ENCODE results near the gene TMPRSS6.

Gene TMPRSS6

DNA sequence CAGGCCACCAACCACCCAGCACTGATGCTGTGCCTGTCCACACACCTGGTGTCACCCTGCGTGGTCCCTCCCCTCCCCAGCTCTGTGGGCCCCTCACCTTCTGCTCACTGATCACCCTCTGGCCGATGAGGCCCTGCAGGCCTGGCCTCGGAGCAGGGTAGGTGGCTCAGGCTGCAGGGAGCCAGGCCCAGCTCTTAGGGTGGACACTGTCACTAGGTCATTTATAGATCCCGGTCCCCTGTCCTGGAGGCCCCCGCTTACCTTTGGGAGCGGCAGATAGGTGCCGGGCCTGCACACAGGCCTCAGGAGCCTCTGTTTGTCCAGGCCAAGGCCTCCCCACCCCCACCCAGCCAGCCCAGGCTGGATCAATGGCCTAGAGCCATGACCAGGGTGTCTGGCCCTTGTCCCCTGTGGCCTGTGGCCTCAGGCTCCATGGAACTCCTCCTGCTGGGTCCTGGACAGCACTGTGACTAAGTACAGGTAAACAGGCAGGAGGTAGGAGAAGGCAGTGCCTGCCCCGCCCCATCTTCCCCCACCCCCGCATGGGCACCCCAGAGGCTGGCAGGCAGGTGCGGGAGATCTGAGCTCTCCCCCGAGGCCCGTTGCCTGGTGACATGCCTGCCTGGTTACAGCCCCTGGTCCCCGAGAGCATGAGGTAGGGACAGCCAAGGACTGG lies at the start of gene TMPRSS6:
Gene TMPRSS6, minus strand, starts transcription at position 472 of the 676 bp plus-strand sequence. CDS start 6,296 bp downstream, outside the sequence.
- DNase-seq (ENCODE audit: low read depth), result no peak

DNA sequence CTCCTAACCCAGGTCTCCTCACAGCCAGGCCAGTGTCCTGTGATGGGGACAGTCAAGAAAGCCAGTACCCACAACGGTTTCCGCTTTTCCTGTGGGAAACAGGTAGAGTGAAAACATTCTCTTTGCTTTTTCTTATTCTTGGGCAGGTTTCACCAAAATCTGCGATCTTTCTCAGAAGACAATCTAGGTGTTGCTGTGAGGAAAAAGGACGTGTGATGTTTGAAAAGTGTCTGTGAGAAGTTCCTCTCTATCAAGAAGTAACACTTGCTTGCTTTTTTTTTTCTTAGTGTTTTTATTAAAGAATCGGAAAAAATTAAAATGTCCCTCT lies 49.4 kb upstream of the TMPRSS6 start:
- DNase-seq (ENCODE audit: low read depth), result no peak

DNA sequence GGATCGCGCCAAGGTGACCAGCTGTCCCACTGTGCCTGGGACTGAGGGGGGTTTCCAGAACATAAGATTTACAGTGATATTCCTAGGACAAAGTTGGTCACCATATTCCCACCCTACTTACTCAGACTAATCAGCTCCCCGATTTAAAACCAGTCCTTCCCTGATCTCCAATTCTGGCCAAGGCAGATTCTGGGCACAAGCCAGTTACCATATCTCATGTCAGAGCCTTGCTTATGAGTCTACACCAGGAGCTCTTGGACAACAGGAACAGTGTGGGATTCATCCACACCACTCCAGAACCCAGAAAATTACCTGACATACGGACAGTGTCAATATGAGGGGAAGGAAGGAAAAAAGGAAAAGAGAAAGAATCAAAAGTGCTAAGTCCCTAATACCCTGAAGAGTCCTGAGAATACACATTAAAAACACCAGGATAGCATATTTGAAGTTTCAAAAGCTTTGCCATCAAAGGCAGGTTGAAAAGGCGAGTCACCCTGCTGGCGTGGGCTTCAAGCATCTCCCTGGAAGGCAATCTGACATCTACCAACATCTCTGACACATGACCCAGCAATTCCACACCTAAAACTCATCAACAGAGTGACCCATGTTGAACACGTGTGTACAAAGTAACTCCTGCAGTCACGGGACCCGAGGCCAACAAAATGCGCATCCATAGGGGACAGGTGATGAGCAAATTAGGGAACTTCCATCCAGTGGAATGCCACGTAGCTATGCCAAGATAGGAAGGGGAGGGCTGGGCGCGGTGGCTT lies 48.2 kb upstream of the TMPRSS6 start:
- no peak for DNase-seq (ENCODE audit: low read depth)

DNA sequence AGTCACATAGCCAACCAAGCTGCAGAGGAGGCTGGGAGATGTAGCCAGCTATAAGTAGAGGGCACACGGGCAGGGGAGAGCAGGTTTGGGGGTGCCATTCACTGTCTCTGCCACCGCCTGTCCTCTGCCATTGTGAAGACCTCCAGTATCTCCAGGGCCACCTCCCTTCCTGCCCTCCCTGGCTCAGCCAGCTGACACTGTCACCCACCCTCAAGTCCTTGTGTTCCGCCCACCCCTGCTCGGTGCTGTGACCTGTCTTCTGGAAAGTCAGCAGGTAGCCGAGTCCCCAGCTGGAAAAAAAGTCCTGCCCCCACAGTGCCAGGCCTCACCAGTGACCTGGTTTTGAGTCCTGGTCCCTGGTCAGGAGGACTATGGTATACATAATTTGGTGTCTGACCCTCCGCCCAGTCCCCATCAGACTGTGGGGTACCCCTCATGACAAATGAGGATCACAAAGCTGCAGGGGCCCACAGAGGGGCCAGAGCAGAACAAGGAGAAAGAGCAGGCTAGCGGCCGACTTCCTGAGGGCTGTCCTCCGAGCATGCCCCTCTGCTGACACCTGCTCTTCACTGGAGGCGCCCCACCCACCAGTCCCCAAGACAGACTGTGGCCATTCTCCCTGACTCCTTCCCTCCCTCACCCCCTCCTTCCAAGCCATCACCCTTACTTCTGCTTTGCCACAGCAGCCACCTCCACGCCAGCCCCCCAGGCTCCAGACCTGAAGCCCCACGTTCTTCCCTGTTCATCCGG lies 47.3 kb upstream of the TMPRSS6 start:
- no peak for DNase-seq (ENCODE audit: low read depth)

DNA sequence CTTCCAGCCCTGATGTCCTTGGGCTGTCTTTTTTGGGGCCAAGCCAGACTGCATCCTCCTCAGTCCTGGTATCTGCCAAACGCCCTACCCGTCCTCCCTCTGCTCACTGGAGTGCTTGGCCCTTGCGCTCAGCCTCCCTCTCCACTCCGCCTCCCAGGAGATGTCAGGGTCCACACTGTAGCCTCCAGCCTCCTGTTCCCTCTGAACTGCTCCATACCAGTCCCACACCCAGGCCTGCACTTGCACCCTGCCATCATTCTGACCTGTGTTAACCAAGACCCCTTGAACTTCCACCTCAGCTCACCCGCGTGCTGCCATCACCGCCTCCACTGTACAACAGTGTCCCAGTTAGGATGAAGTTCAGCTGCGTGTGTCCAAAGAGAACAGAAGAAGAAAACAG lies 46.5 kb upstream of the TMPRSS6 start:
- DNase-seq (ENCODE audit: low read depth), result no peak

DNA sequence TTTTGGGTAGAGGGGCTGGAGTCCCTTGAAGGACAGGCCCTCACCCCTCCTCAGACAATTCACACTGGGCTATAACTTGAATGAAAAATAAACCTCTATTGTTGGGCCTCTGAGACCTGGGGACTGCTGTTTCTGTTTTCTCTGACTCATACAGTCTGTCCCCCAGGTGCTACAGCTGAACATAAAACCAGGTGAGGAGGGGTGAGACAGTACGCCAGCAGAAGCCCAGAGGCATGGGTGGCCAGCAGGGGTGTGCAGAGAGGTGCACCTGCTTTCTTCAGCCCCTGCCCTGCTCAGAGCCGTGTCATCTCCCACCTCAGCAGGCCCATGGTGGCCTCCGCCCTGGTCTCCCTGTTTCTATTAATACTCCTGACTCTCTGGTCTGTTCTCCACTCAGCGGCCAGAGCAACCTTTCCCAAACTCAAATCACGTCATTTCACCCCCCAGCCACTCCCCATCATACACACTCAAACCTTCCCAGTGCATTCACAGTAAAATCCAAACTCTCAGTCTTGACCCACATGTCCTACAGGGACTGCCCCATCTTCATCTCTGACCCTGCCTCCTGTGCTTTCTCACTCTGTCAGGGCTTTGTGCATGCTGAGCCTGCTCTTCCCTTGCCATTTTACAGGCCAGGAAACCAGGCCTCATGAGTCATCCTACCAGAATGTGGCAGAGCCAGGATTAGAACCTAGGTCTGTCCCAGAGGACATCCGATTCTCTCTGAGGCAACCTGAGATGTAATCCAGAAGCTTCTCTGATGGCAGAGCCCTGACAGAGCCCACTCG lies 45.6 kb upstream of the TMPRSS6 start:
- DNase-seq (ENCODE audit: low read depth), result no peak

DNA sequence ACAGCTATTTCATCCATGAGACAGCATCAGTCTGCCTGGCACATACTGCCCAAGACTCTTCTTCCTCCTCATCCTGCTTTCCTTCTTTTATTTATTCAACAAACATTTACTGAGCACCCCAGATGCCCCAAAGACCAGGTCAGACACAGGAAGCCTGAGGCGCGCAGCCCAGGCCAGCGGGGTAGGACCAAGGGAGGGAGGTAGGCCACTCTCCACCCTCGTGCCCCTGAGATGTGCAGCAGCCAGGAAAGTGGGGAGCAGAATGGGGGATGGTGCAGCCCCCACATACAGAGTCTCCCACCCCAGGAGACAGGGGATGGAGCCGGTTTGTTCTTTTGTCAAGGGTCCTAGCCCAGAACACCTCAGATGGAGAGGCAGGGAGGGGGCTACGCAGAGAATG lies 44.4 kb upstream of the TMPRSS6 start:
- DNase-seq (ENCODE audit: low read depth), result no peak

DNA sequence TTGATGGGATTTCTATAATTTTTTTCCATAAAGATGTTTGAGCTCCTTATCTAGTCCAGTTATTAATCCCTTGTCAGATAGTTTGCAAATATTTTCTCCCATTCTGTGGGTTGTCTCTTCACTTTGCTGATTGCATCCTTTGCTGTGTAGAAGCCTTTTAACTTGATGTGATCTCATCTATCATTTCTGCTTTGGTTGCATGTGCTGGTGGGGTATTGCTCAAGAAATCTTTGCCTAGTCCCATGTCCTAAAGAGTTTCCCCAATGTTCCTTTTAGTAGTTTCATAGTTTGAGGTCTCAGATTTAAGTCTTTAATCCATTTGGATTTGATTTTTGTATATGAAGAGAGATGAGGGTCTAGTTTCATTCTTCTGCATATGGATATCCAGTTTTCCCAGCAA lies 41.9 kb upstream of the TMPRSS6 start:
- no peak for DNase-seq (ENCODE audit: low read depth)

DNA sequence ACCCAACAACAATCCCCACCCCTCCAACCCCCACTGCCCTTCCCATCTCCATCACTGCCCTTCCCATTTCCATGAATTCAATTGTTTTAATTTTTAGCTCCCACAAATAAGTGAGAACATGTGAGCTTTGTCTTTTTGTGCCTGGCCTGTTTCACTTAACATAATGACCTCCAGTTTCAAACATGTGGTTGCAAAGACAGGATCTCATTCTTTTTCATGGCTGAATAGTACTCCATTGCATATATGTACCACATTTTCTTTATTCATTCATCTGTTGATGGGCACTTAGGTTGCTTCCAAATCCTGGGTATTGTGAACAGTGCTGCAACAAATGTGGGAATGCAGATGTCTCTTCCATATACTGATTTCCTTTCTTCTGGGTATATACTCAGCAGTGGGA lies 41.2 kb upstream of the TMPRSS6 start:
- no peak for DNase-seq (ENCODE audit: low read depth)

DNA sequence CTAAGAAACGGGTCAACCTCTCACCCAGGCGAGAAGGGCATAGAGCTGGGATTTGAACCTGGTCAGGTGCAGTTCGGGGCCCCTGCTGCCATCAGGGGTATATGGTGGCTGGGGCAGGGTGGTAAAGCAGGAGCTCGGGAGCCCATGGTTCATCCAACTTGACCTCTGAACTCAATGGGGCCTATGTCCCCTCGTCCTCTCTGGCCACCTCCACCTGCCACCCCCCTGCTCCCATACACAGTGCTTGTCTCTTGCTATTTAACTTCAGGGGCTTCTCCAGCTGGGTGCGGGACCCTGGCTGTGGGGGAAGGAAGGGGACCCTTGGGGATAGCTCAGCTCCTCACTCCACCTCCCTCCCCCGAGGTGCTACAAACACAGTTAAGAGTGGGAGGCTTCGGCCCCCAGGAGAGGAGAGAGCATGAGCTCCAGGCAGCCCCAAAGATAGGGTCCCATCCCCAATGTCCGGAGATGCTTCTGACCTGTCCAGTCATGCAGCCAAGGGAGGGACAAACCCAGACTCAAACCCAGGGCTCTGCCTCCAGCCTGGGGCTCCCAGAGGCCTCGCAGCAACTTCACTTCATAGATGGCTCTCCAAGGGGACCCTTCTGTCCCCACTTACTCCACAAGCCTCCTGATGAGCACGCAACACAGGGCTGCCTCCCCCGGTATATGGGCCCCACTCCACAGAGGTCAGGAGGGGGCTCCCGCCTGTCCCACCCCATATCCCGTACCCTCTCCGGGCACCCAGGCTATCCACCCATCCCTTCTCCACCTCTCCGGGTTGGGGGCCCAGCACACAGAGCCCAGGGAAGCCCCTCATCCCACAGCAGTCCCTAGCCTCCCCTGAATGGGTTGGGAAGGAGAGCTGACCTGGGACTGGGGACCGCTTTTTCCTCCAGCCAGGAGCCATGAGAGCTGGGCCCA lies 39.5 kb upstream of the TMPRSS6 start:
- no peak for DNase-seq (ENCODE audit: low read depth)

DNA sequence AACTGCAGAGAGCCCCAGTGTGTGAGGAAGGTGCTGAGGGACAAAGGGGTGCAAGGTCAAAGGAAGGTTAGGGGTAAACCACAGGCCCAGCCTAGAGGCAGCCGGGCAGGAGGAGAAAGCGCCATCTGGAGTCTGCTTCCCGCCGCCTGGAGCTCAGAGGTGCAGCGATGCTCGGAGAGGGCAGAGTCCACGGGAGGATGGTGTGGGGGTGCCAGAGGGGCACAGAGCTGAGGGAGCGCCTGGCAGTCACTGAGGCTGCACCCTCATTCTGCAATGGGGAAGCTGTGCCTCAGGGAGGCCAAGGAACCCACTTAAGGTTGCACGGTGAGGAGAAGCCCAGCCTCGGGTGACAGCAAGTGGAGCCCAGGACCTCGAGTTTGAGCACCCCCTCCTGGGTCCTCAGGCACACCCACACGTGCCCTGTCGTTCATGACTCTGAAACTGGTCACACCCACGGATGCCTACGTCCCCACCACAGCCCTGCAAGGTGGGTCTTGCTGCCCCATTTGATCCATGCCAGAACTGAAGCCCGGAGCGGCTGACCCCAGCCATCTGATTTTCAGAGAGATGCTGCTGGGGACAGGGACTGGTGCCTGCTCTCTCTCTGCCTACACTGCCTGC lies 38.6 kb upstream of the TMPRSS6 start:
- no peak for DNase-seq (ENCODE audit: low read depth)

DNA sequence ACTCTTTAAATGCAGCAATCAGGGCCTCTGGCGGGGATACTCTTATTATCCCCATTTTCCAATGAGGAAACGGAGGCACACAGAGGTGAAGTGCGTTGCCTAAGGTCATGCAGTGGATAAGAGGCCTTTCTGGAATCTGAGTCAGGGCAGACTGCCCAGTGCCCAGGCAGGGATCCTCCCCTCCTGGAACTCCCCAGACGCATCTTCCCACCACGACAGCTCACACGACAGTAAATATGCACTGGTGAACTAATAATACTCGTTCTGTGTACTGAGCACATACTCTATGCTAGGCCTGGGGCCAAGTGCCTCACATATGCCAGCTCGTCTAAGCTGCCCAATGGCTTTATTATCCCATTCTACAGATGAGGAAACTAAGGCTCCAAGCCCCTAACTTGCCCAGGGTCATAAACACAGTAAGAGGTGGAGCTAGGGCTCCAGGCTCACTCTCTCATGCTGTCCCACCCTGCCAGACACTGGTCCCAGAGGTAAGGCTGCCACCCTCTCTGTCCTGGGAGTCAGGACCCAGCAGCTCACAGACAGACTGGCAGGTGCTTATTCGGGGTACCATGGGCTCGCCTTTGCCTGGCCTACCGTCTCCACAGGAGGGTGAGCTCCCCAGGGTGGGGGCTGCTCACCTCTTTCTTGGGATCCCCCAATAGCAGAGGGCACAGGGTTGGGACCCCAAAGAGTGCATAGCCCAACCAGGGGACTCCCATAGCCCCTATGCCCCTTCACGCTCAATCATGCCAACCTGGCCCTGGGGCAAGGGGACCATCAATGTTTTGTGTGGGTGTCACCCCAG lies 37.9 kb upstream of the TMPRSS6 start:
- DNase-seq (ENCODE audit: low read depth), result no peak

DNA sequence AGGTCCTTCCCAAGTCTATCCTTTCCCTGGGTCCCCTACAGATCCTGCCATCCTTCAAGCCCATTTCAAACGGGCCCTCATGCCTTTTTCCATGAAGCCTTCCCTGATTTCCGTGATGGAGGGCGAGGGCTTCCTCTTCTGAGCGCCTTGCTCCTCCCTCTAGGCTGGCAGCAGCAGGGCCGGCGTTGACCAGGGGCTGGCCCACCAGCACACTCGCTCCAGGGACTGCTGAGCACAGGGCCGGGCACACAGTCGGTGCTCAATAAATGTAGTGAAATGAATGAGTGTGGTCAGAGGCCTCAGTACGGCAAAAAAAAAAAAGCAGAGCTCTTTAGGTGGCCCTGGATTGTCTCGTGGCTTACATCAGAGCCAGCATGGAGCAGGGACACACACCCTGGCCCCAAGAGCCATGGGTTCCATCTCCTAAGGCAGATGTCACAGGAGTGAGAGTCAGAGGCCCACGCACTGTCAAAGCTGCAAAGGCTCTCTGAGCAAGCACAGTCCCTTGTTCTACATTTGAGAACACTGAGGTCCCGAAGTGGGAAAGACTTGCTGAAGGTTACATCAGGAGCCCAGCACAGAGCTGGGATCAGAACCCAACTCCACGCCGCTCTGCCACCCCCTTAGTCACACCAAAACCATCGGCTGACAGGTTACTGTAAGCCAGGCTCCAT lies 37.1 kb upstream of the TMPRSS6 start:
- no peak for DNase-seq (ENCODE audit: low read depth)

DNA sequence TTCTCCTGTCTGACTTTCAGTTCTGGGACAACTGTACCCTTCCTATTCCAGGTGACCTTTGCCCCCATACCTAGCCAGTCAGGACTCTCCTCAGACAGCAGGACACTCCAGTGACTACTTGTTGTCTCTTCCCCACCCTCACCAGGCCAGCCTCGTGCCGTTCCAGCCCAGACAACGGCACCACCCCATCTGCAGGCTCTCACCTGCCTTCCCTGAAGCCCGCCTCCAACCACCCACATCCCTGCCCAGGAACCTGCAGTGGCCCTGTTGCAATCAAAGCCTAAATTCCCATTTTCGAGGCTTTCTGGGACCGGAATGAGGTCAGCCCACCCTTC lies 36.5 kb upstream of the TMPRSS6 start:
- DNase-seq (ENCODE audit: low read depth), result no peak

DNA sequence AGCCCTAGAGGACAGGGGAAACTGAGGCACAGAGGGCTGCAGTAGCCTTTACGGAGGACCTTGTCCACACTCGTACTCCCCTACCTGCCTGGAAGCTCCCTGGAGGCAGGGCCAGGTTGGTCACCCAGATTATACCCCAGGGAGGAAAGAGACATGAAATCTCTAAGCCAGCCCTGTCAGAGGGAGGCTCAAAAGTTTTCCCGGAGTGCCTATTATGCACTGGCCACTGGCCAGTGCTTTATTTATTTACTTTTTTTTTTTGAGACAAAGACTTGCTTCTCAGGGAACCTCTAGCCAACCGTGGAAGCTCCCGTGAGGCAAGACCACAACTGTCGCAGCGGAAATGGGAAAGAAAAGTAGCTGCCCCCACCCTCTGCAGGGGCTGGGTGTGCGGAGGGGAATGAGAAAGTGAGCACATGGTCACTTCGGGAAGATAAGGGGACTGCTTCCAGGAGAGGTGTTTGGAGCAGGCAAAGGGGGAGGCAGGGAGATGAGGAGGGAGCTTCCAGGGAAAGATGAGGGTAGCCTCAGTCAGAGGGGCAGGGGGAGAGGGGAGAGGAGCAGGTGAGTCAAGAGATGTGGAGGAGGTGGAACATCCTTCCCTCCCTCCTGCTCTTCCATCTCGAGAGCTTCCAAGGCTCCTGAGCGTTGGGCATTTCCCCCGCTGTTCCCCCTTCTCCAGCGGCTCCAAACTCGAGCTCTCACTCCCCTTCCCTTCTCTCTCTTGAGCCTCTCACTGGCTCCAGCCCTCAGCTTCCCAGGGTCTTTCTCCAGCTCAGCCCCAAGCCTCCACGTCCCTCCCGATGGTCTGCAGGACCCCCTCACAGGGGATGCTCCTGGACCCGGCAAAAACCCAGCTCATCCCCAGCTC lies 35.9 kb upstream of the TMPRSS6 start:
- no peak for DNase-seq (ENCODE audit: low read depth)

DNA sequence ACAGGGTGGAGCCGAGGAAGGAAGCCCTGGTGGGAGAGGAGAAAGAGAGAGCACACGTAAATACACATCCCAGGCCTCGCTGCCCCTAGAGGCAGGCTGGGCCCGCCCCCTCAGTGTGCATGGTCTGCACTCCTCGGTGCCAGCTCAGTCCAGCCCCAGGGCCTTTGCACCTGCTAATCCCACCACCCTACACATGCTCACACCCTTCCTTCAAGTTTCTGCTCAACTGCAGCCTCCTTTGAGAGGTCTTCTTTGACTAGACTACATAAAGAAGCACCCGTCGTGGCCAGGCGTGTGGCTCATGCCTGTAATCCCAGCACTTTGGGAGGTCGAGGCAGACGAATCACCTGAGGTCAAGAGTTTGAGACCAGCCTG lies 34.7 kb upstream of the TMPRSS6 start:
- no peak for DNase-seq (ENCODE audit: low read depth)

DNA sequence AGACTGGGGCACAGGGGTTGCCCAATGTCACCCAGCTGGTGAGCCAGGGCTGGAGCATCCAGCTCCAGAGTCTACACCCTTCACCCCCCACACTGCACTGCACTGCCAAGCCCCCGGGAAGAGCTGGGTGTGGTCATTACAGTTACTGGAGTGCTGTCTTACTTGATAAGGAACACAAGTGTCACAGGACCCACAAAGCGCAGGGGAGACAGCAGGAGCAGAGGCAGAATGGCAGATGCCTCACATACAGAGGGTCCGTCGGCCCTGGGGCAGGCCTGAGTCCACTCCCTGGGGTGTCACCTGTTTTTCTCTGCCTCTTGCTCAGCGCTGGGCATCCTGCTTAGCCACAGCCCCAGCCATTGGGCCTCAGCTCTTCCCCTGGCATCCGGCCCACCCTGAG lies 32.5 kb upstream of the TMPRSS6 start:
- no peak for DNase-seq (ENCODE audit: low read depth)

DNA sequence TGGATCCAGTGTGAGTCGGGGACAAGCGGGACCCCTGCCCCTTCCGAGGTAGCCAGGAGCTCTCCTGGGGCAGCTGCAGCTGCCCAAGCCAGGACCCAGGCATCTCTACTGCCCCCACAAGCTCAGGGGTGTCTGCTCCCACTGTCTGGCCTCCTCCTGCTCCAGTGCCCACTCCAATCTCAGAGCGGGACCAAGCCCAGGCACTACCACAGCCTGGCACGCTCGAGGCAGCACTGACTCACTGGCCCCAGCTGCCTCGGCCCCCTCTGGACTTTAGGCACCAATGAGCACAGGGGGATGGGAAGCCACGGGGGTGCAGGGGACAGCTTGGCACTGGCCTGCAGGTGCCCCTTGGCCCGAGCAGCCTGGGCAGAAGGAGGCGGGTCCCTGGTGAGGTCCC lies 32.0 kb upstream of the TMPRSS6 start:
- no peak for DNase-seq (ENCODE audit: low read depth)

All from activated gamma-delta T cell treated with anti-CD3 and anti-CD28 coated beads, Interleukin-2, amount 50 U/mL, for 16 hours (primary cell).